Raji (cell line): ENCODE data around the gene LNX2.

Experiments used
- POLR2A ChIP-seq: IDR thresholded peaks from 2 replicates; pipeline ENCODE4 v1.6.1; 2011; ENCODE audit warnings: low read depth, low read length, control low read depth; ENCODE audit not compliant: insufficient read depth

LNX2 gene

DNA sequence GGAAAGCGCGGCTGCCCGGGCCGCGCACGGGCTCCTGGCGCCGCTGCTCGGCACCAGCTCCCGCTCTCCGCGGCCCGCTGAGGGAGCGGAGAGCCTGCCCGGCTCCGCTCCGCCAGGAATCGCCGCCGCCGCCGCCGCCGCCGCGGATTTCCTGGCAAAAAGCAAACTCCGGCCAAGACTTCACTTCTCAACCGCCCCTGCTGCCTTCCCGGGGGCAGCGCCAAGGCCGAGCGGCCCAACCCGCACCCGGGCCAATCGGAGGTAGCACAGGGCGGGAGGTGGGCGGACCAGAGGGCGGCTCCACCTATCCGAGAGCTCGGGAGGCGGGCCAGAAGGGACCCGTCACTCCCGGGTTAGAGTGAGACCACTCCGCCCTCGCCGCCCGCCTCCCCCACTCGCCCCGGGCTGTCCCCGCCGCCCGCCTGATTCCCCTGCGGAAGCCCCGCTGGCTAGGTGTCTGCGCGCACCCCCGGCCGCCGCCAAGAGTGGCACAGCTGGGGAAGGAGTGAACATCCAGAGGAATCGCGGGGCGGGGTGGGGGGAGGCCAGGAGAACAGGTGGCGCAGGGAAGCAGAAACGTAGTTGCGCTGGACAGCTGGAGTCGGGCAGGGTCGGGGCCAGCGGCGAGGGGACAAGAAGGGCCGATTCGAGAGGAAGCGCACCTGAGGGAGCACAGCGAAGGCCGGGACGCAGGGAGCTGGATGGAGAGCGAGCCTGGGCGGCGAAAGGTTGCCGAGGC lies at the start of gene LNX2:
TSS of gene LNX2 (minus strand) at position 153 of the 739 bp plus-strand sequence. CDS start 38,826 bp downstream, outside the sequence.
- TF ChIP-seq POLR2A: peak; percentile 56

- TF ChIP-seq POLR2A: no peak
Measured at GRCh38 chr13:27667946-27668345, 47.6 kb upstream of the LNX2 start.

- no peak for TF ChIP-seq POLR2A
Measured at GRCh38 chr13:27666951-27667350, 46.6 kb upstream of the LNX2 start.

- no peak for TF ChIP-seq POLR2A
Measured at GRCh38 chr13:27665761-27666160, 45.4 kb upstream of the LNX2 start.

GRCh38 chr13:27665333-27665732 lies 45.0 kb upstream of the LNX2 start:
- TF ChIP-seq POLR2A: no peak

DNA sequence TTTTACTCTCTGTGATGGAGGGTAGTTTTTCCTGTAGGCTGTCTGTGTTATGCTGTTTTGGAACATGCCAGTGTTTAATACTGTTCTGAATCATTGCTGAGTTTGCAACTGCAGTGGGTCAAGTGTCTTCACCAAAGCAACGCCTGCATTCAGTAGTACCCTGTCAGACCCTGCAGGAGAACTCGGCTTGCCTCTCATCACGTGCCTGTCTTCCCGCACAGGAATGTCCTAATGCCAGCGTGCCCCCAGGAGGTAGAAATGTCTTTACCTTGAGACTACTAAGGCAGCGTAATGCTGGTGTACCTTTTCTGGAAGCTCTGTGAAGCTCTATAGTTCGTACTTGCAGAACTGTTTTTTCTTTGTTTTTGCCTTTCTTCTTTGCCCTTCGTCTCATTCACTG lies 43.6 kb upstream of the LNX2 start:
- no peak for TF ChIP-seq POLR2A

GRCh38 chr13:27662738-27663470 lies 42.6 kb upstream of the LNX2 start:
- no peak for TF ChIP-seq POLR2A

DNA sequence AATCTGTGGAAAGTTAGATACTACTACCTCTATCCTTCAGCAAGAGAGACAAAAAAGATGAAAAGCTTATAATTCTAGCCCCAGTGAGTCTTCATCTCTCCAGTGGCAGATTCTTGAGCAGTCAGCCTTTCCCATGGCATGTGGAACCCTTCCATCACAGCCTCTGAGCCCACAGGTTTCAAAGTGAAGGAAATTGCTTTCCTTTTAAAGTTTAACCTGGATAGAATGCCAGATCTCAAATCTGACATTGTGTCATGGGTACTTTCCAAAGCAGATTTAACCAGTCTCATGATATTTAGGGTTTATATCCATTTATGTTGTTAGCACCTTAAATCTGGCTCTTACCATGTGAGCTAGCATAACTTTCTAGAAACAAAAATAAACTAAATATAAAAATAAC lies 40.7 kb upstream of the LNX2 start:
- no peak for TF ChIP-seq POLR2A

DNA sequence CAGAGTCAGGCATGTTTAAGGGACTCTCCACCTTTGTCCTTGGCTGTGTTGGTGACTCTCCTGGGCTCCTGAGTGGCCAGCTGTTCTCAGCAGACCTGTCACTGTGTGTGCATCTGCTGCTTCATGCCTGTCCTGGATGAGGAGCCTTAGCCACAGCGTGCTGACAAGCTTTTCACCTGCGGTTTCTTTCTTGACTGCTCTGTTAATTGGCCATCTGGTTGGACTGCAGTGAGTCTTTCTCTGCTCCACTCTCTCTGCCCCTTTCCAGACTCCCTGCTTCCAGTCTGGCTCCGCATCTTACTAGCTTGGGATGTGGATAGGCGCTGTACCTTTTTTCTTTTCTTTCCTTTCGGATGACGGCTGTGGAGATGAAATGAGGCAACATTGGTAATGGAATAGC lies 40.2 kb upstream of the LNX2 start:
- TF ChIP-seq POLR2A: no peak

DNA sequence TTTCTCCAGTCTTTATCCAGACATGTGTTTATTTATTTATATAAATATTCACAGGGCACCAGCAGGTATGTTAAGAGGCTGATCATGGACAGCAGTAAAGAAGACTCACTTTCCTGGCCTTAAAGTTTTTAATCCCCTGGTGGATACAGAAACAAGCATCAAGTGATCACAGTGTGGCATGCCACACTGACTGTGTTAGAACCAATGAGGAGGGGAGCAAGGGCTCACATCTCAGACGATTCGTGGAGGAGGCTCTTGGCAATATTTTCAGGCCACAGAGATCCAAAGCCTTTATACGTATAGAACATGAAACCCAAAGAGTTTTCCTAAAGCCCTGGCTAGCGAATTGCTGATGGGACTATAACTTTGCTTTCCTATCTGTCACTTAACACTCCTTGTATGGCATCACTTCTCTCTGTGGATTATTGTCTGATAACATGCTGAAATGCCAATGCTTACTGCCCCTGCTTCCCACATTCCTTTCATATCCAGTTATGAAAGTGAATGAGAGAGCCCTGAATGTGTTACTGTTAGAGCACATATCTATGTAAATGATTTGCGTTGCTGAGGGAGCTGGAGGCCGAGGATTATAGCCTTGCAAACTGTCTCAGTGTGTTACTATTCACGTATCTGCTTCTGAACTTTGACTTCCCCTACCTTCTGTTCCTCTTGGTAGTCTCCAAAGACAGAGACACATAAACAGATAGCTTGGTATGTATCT lies 39.0 kb upstream of the LNX2 start:
- TF ChIP-seq POLR2A: no peak

GRCh38 chr13:27658546-27658945 lies 38.2 kb upstream of the LNX2 start:
- TF ChIP-seq POLR2A: no peak

GRCh38 chr13:27657724-27658123 lies 37.4 kb upstream of the LNX2 start:
- no peak for TF ChIP-seq POLR2A

DNA sequence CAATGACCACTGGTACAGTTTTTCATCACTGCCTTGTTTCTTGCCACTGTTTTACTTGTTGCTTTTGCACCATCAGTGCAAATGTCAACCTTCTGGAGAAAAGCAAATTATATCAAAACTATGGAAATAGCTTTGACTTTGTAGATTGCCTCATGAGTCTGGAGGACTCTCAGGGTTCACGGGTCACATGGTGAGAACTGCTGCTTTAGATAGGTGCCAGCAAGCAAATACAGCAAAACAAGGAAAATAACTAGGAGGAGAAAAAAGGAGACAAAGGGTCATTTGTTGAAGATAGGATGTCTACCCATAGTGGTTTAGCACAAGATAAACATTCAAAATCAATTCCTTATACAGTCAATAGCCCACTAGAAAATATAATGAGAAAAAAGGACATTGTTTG lies 34.5 kb upstream of the LNX2 start:
- no peak for TF ChIP-seq POLR2A

DNA sequence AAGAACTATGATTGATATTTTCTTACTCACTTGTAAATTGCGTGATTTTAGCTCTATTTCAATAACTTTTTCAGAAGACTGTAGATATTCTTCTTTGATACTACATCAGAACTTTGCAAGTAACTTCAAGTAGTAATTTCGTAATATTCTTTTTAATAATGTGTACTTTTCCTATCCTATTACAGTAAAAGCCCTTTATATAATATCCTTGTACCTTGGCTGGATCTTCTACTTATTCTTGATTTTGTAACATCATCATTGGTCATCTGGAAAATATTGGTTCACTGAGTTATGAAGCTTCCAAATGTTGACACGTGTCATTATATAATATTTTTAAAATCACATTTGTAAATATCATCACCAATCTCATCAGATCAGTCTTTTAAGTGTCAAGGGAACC lies 33.7 kb upstream of the LNX2 start:
- no peak for TF ChIP-seq POLR2A

DNA sequence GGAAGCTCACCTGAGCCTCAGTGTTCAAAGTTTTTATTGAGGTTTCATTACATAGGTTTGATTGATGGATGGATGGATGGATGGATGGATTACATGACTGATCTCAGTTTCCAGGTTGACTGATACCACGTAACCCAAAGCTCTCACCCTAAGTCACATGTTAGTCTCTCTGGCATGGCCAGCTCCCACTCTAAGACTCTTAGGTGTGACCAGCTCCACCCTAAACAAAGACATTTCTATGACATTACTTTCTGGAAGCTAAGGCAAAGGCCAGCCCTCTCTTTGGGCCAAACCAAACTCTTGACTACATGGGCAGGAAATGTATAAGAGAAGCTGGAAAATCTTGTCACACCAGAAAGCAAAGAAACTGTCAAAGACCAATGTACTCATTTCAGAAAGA lies 30.0 kb upstream of the LNX2 start:
- no peak for TF ChIP-seq POLR2A

- TF ChIP-seq POLR2A: no peak
Measured at GRCh38 chr13:27644302-27644701, 24.0 kb upstream of the LNX2 start.
